HG03139 (cell line): ENCODE results near the gene SARS1.

ENCODE experiments used
- ATAC-seq: cut with Tn5 transposase; IDR thresholded peaks from one replicate; pipeline ENCODE4 v1.9.1; 2021; ENCODE audit not compliant: unreplicated experiment

Gene SARS1

GRCh38 chr1:109225308-109225707 lies 11.6 kb downstream of the SARS1 start:
- ATAC-seq, result no peak

- ATAC-seq, result no peak
These were observed 12.2 kb downstream of the SARS1 start for GRCh38 chr1:109225711-109226445.

- no peak for ATAC-seq
These were observed 14.4 kb downstream of the SARS1 start for GRCh38 chr1:109228167-109228566.

DNA sequence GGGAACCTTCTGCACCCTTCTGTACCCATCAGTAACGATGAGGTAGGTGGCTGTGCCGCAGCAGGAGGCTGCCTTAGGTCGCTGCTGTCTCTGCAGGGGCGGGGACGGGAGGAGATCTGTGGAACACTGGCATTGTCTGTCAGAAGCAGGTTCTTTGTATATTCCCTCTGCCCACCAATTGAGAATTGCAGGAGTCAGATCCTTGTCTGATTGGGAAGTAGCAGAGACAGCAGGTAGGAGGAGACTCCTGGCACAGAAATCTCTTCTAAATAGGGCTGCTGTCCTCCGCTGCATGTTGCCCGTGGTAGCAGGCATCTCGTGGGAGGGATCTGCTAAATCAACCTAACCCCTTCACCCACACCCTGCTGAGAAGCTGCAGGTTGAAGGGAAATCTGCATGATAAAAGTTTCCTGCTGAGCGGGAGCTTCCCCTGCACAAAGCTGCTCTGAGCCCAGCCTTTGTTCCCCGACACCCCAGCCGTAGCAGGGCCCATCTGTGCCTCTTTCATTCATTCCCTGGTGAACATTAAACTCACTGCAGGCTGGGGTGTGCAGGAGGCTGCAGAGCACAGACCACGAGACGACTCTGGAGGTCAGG lies 15.9 kb downstream of the SARS1 start:
- no peak for ATAC-seq

- no peak for ATAC-seq
These were observed 17.3 kb downstream of the SARS1 start for GRCh38 chr1:109231066-109231465.

GRCh38 chr1:109235137-109235536 lies 21.4 kb downstream of the SARS1 start:
- no peak for ATAC-seq

- no peak for ATAC-seq
These were observed 23.8 kb downstream of the SARS1 start for GRCh38 chr1:109237512-109237911.

- ATAC-seq, result no peak
These were observed 24.7 kb downstream of the SARS1 start for GRCh38 chr1:109238382-109238781.

- ATAC-seq, result no peak
These were observed 25.3 kb downstream of the SARS1 start for GRCh38 chr1:109239047-109239408.

DNA sequence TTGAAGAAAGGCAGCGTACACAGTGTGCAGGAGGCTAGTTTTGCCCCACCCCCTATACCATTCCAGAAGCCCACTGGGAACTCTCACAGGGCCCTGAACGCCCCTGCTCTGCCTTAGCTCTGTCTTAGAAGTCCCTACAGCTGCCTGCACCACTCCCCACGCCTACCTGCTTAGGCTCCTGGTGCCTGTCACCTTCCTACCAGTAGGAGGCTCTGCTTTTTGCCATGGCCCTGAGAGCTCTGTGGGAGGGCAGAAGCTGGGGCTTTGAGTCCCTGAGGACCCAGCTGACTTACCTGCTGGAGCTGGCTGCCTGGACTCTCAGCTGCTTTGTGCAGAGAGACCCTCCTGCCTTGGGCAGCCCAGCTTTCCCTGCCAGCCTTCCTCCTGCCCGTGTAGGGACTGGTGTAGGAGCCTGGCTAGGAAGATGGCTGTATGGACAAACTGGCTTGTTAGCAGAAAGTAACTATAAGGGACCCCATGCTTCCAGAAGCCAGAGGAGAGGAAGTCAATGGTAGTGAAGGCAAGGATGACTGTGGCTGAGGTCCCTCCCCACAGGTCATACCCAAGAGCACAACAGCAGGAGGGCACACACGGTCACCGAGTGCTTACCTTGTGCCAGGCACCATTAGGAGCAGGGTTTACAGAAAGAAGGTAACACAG lies 25.8 kb downstream of the SARS1 start:
- ATAC-seq, result peak; percentile 56

DNA sequence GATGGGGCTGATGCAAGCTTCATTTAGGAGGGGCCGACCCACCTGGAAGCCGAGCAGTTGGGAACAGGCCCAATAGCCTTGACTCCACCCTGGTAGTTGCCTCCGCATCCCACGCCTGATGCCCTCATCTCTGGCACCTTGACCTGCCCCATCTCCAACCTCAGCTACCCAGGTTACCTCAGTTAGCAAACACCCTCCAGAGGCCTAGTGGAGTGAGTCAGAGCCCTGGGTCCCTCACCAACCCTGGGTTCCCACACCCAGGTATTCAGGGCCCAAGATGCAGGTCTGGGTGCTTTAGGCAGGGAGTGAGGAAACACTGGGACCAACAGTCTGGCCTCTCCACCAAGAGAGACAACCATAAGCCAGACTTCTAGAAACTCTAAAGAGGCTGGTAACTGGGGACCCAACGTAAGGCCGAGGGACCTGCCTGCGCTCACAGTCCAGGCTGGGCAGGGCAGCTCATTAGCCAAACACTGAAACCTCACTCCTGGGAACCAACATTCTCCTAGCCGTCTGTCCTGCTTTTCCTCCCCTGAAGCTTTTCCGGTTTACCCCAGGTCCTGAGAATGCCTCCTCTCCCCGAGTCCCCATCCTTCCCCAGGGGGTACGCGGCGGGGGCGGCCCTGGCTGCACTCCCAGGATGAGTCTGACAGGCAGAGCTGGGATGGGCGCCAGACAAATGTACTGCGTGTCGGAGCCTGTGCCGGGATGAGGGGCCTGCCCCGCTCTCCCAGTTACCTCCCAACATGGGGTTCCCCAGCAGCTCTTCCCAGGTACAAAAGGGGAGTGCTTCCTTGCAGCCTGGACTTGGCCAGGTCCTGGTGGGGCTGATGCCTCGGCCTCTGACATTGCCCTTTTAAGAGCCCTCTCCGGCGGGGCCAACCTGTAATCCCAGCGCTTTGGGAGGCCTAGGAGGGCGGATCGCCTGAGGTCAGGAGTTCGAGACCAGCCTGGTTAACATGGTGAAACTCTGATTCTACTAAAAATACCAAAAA lies 26.7 kb downstream of the SARS1 start:
- no peak for ATAC-seq

DNA sequence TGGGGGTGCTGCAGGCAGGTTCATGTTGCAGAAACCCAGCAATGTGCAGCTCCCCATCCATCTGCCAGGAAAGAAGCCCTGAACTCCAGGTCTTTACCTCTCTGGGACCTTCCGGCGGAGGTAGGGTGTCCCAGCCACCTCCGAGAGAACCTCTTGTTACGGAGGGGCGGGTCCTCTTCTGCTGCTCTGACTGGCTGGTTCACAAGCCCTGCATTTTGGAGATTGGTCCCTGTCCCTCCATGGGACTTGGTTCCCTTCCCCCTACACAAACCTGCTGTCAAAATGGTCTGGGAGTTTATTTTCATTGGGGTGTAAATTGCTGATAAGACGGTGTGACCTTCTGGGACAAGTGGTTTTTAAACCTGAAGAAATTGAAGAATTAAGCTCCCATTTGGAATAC lies 27.6 kb downstream of the SARS1 start:
- ATAC-seq, result no peak

- no peak for ATAC-seq
These were observed 28.2 kb downstream of the SARS1 start for GRCh38 chr1:109241841-109242345.

- no peak for ATAC-seq
These were observed 28.7 kb downstream of the SARS1 start for GRCh38 chr1:109242387-109242786.

DNA sequence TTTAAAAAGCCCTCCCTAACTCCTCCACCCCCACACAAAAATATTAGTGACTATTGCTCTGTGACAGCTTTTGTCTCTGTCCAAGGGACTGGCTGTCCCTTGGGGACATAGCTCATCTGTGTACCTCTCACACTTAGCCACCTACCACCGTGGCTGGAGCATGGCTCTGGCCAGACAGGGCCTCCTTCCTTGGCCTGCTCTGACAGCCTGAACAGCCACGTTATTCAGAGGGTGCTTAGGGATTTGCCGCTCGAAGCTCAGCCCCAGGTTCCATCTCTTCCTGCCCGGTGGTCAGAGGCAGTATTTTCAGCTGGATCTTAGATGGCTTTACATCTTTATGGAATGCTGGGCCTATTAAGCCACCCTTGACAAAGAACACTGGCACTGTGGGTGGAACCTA lies 29.5 kb downstream of the SARS1 start:
- no peak for ATAC-seq

- ATAC-seq, result no peak
These were observed 30.3 kb downstream of the SARS1 start for GRCh38 chr1:109243860-109244552.

GRCh38 chr1:109246141-109246551 lies 32.4 kb downstream of the SARS1 start:
- ATAC-seq, result no peak

GRCh38 chr1:109247401-109248365 lies 34.0 kb downstream of the SARS1 start:
- no peak for ATAC-seq

- ATAC-seq, result no peak
These were observed 34.7 kb downstream of the SARS1 start for GRCh38 chr1:109248444-109248796.
